GM18502 (cell line): Measurements from ENCODE around the gene C9orf153.
"Not testable (repeated sequence)": the region's sequence is repeated elsewhere in the genome, so short reads cannot be mapped to it uniquely, and the experiment has no call there.

ENCODE experiments used
- ATAC-seq: cut with Tn5 transposase; IDR thresholded peaks from one replicate; pipeline ENCODE4 v1.9.1; 2021; ENCODE audit warnings: mild to moderate bottlenecking; ENCODE audit not compliant: unreplicated experiment, poor library complexity

C9orf153 gene

GRCh38 chr9:86259557-86259956 lies at the start of gene C9orf153:
Gene C9orf153, minus strand, starts transcription at chr9:86259657. Its CDS starts 30,054 bp downstream, at chr9:86229603.
- ATAC-seq: no peak

- ATAC-seq: no peak
These were observed 49.2 kb upstream of the C9orf153 start for GRCh38 chr9:86308687-86309086.

- no peak for ATAC-seq
These were observed 44.8 kb upstream of the C9orf153 start for GRCh38 chr9:86304236-86304730.

- ATAC-seq: no peak
These were observed 44.0 kb upstream of the C9orf153 start for GRCh38 chr9:86303316-86303975.

GRCh38 chr9:86301686-86302085 lies 42.2 kb upstream of the C9orf153 start:
- ATAC-seq: no peak

- no peak for ATAC-seq
These were observed 41.2 kb upstream of the C9orf153 start for GRCh38 chr9:86300701-86301100.

- ATAC-seq: no peak
These were observed 39.4 kb upstream of the C9orf153 start for GRCh38 chr9:86298873-86299272.

- not testable (repeated sequence) for ATAC-seq
These were observed 30.9 kb upstream of the C9orf153 start for GRCh38 chr9:86290341-86290740.

- ATAC-seq: no peak
These were observed 29.2 kb upstream of the C9orf153 start for GRCh38 chr9:86288499-86289198.

- ATAC-seq: no peak
These were observed 27.6 kb upstream of the C9orf153 start for GRCh38 chr9:86287013-86287412.

- ATAC-seq: no peak
These were observed 26.8 kb upstream of the C9orf153 start for GRCh38 chr9:86286278-86286677.

- ATAC-seq: no peak
These were observed 25.8 kb upstream of the C9orf153 start for GRCh38 chr9:86285261-86285660.

GRCh38 chr9:86282979-86283535 lies 23.6 kb upstream of the C9orf153 start:
- ATAC-seq: peak; percentile 35

- peak; percentile 79 for ATAC-seq
These were observed 22.9 kb upstream of the C9orf153 start, which contains the start of gene ISCA1 for GRCh38 chr9:86282077-86282978. Gene ISCA1, minus strand, starts transcription at chr9:86282538. Its CDS starts 80 bp downstream, at chr9:86282458.

GRCh38 chr9:86281593-86282076 lies 22.2 kb upstream of the C9orf153 start:
- peak; percentile 31 for ATAC-seq

GRCh38 chr9:86280580-86280979 lies 21.1 kb upstream of the C9orf153 start:
- ATAC-seq: no peak

- no peak for ATAC-seq
These were observed 20.4 kb upstream of the C9orf153 start for GRCh38 chr9:86279839-86280238.

GRCh38 chr9:86277072-86277471 lies 17.6 kb upstream of the C9orf153 start:
- no peak for ATAC-seq

GRCh38 chr9:86275962-86276361 lies 16.5 kb upstream of the C9orf153 start:
- no peak for ATAC-seq
